ENCODE measurements around the gene SIRPB2.

The SIRPB2 gene

GRCh38 chr20:1448081-1448620, 43.1 kb downstream of the SIRPB2 start:
- H3K27ac Mint-ChIP-seq: no peak overlapping the region
- no peak overlapping the region for H3K4me3 Mint-ChIP-seq
- peaks cover 3% of the 10 kb centered on the region for H3K4me1 Mint-ChIP-seq (ENCODE audit: low read depth)
- no peaks in the 10 kb centered on the region for H3K9me3 Mint-ChIP-seq
- no peaks in the 10 kb centered on the region for H3K27me3 Mint-ChIP-seq
- peaks cover 82% of the 10 kb centered on the region for H3K36me3 Mint-ChIP-seq (ENCODE audit: low read depth)

DNA sequence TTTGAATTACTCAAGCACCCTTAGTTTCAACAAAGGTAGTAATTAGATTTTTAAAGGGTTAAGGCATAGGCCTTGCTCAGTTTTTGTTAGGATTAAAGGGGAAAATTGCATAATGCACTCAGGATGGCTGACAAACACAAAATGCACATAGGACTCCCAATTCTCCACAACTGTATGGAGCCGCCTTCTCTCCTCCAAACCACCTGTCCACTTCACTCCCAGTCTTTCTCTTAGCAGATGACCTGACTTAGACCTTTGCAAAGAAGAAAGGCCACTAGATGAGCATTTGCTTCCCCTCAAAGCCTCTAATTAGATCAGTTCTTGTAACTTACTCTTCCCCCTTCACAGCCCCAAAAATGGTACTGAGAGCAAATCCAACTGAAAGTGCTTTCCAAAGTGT, 44.7 kb downstream of the SIRPB2 start:
- Mint-ChIP-seq H3K27me3 (no peaks in the 10 kb centered on the region), H3K27ac (no peak overlapping the region), H3K4me3 (no peak overlapping the region), H3K4me1 (ENCODE audit: low read depth) (peaks cover 11% of the 10 kb centered on the region), H3K9me3 (no peaks in the 10 kb centered on the region), H3K36me3 (ENCODE audit: low read depth) (peaks cover 82% of the 10 kb centered on the region)

GRCh38 chr20:1443085-1443484, 48.1 kb downstream of the SIRPB2 start:
- Mint-ChIP-seq H3K36me3 (ENCODE audit: low read depth) (peaks cover 68% of the 10 kb centered on the region), H3K4me3 (no peak overlapping the region), H3K27me3 (no peaks in the 10 kb centered on the region), H3K9me3 (no peaks in the 10 kb centered on the region), H3K4me1 (ENCODE audit: low read depth) (peaks cover 15% of the 10 kb centered on the region), H3K27ac (no peak overlapping the region)

GRCh38 chr20:1442304-1442703, 48.9 kb downstream of the SIRPB2 start:
- no peaks in the 10 kb centered on the region for H3K9me3 Mint-ChIP-seq
- H3K36me3 Mint-ChIP-seq (ENCODE audit: low read depth): peaks cover 60% of the 10 kb centered on the region
- no peak overlapping the region for H3K27ac Mint-ChIP-seq
- H3K4me1 Mint-ChIP-seq (ENCODE audit: low read depth): peaks cover 11% of the 10 kb centered on the region
- no peaks in the 10 kb centered on the region for H3K27me3 Mint-ChIP-seq
- H3K4me3 Mint-ChIP-seq: no peak overlapping the region

DNA sequence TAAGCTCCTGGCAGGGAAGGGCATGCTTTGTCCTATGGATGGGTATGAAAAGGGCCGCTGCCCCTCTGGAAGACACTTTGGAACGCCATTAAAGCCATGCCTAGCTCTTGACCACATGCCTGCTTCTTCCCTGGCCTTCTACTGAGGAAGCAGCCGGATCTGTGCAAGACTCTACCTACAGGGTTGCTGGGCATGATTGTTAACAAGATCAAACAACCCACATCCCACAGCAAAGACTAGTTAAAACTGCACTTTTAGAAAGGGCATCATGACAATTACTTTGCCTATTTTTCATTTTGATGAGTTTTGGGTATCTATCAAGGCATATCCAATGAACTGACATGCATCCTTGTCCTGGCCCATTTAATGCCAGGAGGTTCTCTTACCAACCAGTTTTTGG, 50.1 kb downstream of the SIRPB2 start:
- H3K27me3 Mint-ChIP-seq: no peaks in the 10 kb centered on the region
- no peak overlapping the region for H3K27ac Mint-ChIP-seq
- no peaks in the 10 kb centered on the region for H3K9me3 Mint-ChIP-seq
- peaks cover 49% of the 10 kb centered on the region for H3K36me3 Mint-ChIP-seq (ENCODE audit: low read depth)
- H3K4me3 Mint-ChIP-seq: no peak overlapping the region
- H3K4me1 Mint-ChIP-seq (ENCODE audit: low read depth): peaks cover 16% of the 10 kb centered on the region

GRCh38 chr20:1440024-1440423, 51.2 kb downstream of the SIRPB2 start:
- Mint-ChIP-seq H3K27me3 (no peaks in the 10 kb centered on the region), H3K4me3 (no peak overlapping the region), H3K4me1 (ENCODE audit: low read depth) (peaks cover 27% of the 10 kb centered on the region), H3K9me3 (no peaks in the 10 kb centered on the region), H3K36me3 (ENCODE audit: low read depth) (peaks cover 40% of the 10 kb centered on the region), H3K27ac (no peak overlapping the region)

DNA sequence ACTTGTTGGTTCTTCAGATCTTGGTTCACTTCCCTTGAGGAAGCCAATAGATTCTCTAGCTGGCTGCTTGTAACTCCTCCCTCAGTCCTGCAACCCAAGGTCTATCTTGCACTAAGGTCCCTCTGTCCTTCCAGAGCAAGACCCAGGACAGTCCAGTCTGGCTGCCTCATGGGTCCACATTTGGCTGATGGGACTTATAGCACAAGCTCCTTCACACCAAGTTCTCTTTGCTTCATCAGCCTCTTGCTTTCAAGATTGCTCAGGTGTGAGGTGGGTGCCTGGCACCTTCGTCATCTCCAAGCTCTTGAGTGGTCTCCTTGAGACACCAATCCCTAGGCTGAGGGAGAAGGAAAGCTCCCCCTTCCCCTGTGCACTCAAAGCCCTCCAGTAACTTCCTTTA, 52.9 kb downstream of the SIRPB2 start:
- Mint-ChIP-seq H3K4me3 (no peak overlapping the region), H3K27me3 (no peaks in the 10 kb centered on the region), H3K36me3 (ENCODE audit: low read depth) (peaks cover 24% of the 10 kb centered on the region), H3K9me3 (no peaks in the 10 kb centered on the region), H3K27ac (no peak overlapping the region), H3K4me1 (ENCODE audit: low read depth) (peaks cover 36% of the 10 kb centered on the region)

GRCh38 chr20:1437235-1437904, 53.9 kb downstream of the SIRPB2 start:
- Mint-ChIP-seq H3K27ac (peak overlapping the region; percentile 14), H3K27me3 (no peaks in the 10 kb centered on the region), H3K4me3 (no peak overlapping the region)

GRCh38 chr20:1436263-1436662, 55.0 kb downstream of the SIRPB2 start:
- no peak overlapping the region for H3K27ac Mint-ChIP-seq
- H3K9me3 Mint-ChIP-seq: no peaks in the 10 kb centered on the region
- H3K36me3 Mint-ChIP-seq (ENCODE audit: low read depth): peaks cover 3% of the 10 kb centered on the region
- no peak overlapping the region for H3K4me3 Mint-ChIP-seq
- peaks cover 6% of the 10 kb centered on the region for H3K27me3 Mint-ChIP-seq
- peaks cover 32% of the 10 kb centered on the region for H3K4me1 Mint-ChIP-seq (ENCODE audit: low read depth)

More at GRCh38 chr20:1437235-1437904, 53.9 kb downstream of the SIRPB2 start:
- Mint-ChIP-seq H3K9me3 (no peaks in the 10 kb centered on the region), H3K36me3 (ENCODE audit: low read depth) (peaks cover 14% of the 10 kb centered on the region), H3K4me1 (ENCODE audit: low read depth) (peaks cover 35% of the 10 kb centered on the region)

- Mint-ChIP-seq H3K9me3 (no peaks in the 10 kb centered on the region), H3K27ac (no peak overlapping the region), H3K27me3 (peaks cover 7% of the 10 kb centered on the region), H3K4me3 (peak overlapping the region; percentile 7), H3K4me1 (ENCODE audit: low read depth) (peaks cover 32% of the 10 kb centered on the region), H3K36me3 (ENCODE audit: low read depth) (no peaks in the 10 kb centered on the region)
Observed at GRCh38 chr20:1435337-1435699, 55.9 kb downstream of the SIRPB2 start.

DNA sequence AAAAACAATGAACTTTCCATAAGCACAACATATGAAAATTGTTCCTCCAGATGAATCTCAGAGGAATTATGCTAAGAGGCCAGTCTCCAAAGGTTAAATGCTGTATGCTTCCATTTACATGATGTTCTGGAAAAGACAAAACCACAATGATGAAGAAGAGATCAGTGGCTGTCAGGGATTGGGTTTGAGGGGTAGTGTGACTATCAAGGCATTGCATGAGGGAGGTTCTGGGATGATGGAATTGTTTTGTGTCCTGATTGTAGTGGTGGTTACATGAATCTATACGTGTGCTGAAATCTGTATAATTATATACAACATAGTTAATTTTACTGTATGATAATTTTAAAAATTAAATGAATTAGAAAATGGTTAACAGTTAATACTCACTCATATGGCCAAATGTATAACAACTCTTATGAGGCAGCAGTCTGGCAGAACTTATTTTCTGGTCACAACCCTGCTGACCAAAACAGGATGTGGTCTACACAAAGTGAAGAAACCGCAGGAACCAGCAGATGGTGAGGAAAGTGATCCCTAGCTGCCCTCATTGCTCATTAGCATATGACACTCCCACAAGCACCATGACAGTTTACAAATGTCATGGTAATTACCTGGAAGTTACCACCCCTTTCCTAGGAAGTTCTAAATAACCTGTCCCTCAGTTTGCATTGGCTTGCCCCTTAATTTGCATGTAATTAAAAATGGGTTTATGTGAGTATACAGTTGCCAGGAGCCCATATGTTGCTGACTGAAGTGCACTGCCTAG, 56.5 kb downstream of the SIRPB2 start:
- Mint-ChIP-seq H3K4me1 (ENCODE audit: low read depth) (peaks cover 30% of the 10 kb centered on the region), H3K9me3 (no peaks in the 10 kb centered on the region), H3K27ac (peak overlapping the region; percentile 61), H3K27me3 (peaks cover 9% of the 10 kb centered on the region), H3K4me3 (peak overlapping the region; percentile 7), H3K36me3 (ENCODE audit: low read depth) (no peaks in the 10 kb centered on the region)

GRCh38 chr20:1431158-1431557, 60.1 kb downstream of the SIRPB2 start:
- Mint-ChIP-seq H3K27me3 (peaks cover 18% of the 10 kb centered on the region), H3K9me3 (no peaks in the 10 kb centered on the region), H3K36me3 (ENCODE audit: low read depth) (no peaks in the 10 kb centered on the region), H3K4me3 (no peak overlapping the region), H3K27ac (no peak overlapping the region), H3K4me1 (ENCODE audit: low read depth) (peaks cover 33% of the 10 kb centered on the region)

- Mint-ChIP-seq H3K9me3 (no peaks in the 10 kb centered on the region), H3K27ac (no peak overlapping the region), H3K27me3 (peaks cover 18% of the 10 kb centered on the region), H3K36me3 (ENCODE audit: low read depth) (no peaks in the 10 kb centered on the region), H3K4me3 (no peak overlapping the region), H3K4me1 (ENCODE audit: low read depth) (peaks cover 25% of the 10 kb centered on the region)
Observed at GRCh38 chr20:1430004-1430451, 61.2 kb downstream of the SIRPB2 start.

DNA sequence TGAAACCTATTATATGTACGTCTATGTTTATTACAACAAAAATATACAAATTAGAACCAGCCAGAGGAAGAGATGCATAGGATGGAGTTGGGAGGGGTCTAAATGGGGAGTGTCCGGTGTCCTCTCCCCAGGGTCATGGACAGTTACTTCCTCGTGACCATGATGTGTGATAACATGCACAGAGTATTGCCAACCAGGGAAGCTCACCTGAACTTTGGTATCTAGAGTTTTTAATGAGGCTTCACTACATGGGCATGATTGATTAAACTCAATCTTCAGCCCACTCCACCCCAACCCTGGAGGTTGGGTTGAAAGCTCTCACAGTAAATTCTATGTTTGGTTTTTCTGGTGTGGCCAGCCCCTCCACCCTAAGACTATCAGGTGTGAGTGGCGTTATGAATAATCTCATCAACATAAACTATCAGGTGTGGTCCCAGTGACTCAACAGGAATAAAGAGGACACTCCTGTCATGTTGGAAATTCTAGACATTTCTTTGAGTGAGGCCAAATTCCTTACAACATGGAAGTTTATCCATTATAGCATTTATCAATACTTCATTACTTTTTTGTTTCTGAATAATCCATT, 62.0 kb downstream of the SIRPB2 start:
- Mint-ChIP-seq H3K4me3 (no peak overlapping the region), H3K4me1 (ENCODE audit: low read depth) (peaks cover 17% of the 10 kb centered on the region), H3K27ac (no peak overlapping the region), H3K27me3 (peaks cover 18% of the 10 kb centered on the region), H3K36me3 (ENCODE audit: low read depth) (no peaks in the 10 kb centered on the region), H3K9me3 (no peaks in the 10 kb centered on the region)

DNA sequence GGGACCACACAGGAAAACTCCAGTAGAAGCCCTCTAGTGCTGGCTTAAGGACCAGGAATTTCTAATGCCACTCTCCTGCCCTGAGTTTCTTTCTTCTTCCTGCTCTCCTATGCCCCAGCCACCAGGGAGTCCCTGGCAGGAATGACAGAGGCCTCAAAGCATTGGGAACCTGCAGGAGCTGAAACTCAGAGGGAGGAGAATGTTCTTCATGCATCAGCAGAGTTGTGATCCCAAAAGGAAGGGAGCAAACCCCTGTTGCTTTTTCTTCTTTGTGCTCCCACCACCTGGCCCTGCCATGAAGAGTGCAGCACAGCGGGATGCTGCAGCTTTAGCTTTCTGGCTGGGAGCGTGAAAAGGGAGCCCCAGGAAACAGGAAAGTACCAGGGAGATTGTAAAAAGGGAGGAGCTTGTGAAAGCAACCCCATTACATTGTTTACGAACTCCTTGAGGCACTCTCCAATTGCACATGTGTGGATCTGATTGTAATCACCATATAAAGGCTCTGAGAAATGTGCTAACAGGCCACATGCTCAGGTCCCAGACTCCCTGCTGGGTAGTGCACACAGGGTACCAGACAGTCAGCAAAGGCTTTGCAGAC, 63.7 kb downstream of the SIRPB2 start:
- Mint-ChIP-seq H3K27me3 (peaks cover 18% of the 10 kb centered on the region), H3K36me3 (ENCODE audit: low read depth) (no peaks in the 10 kb centered on the region), H3K27ac (no peak overlapping the region), H3K9me3 (no peaks in the 10 kb centered on the region), H3K4me1 (ENCODE audit: low read depth) (peaks cover 16% of the 10 kb centered on the region), H3K4me3 (no peak overlapping the region)
